HepG2 (cell line): ENCODE measurements around the gene MTCH2. TPM values are rescaled to one million over a fixed set of nuclear protein-coding genes. Genes with fewer than 3 reads are reported as not detected.

ENCODE experiments used
- ARHGAP35 ChIP-seq: sonication (generic); formaldehyde crosslinking; IDR thresholded peaks from 2 replicates; pipeline ENCODE4 v1.9.0; 2022; ENCODE audit warnings: mild to moderate bottlenecking, inconsistent platforms, moderate library complexity, missing genetic modification reagents, borderline replicate concordance
- BHLHE40 ChIP-seq: IDR thresholded peaks from 2 replicates; pipeline ENCODE4 v1.6.1; 2011; ENCODE audit warnings: low read length, improper control_type of control experiment
- FOSL2 ChIP-seq: sonication (generic); formaldehyde crosslinking; IDR thresholded peaks from 2 replicates; pipeline ENCODE4 v1.4.0; 2020; ENCODE audit warnings: missing genetic modification reagents
- HBP1 ChIP-seq: IDR thresholded peaks from 2 replicates; pipeline ENCODE4 v1.6.1; 2016; ENCODE audit warnings: low read depth, control low read depth
- HOXA7 ChIP-seq: sonication (generic); formaldehyde crosslinking; IDR thresholded peaks from 2 replicates; pipeline ENCODE4 v1.8.1; 2022; ENCODE audit warnings: mild to moderate bottlenecking, missing genetic modification reagents, moderate library complexity
- ISX ChIP-seq: sonication (generic); formaldehyde crosslinking; conservative IDR thresholded peaks from 2 replicates; pipeline ENCODE4 v1.5.0; 2020; ENCODE audit warnings: missing genetic modification reagents
- KDM2A ChIP-seq: sonication (generic); formaldehyde crosslinking; IDR thresholded peaks from 2 replicates; pipeline ENCODE4 v1.4.0; 2020; ENCODE audit warnings: low read depth, missing genetic modification reagents, borderline replicate concordance
- MEIS2 ChIP-seq: sonication (generic); formaldehyde crosslinking; IDR thresholded peaks from 2 replicates; pipeline ENCODE4 v1.9.0; 2021; ENCODE audit warnings: mild to moderate bottlenecking, missing genetic modification reagents
- MTF1 ChIP-seq: sonication (generic); formaldehyde crosslinking; IDR thresholded peaks from 2 replicates; pipeline ENCODE4 v1.5.0; 2020; ENCODE audit warnings: missing genetic modification reagents
- SRSF1 ChIP-seq: fragments of 200-400 bp; formaldehyde crosslinking; optimal IDR thresholded peaks from 2 replicates; pipeline ENCODE3; 2017; ENCODE audit warnings: mild to moderate bottlenecking, low read depth, low read length, moderate library complexity
- SSRP1 ChIP-seq: IDR thresholded peaks from 2 replicates; pipeline ENCODE4 v1.6.1; 2016; ENCODE audit warnings: control low read depth
- TAF15 ChIP-seq: fragments of 200-400 bp; formaldehyde crosslinking; IDR thresholded peaks from one replicate; pipeline ENCODE4 v1.6.1; 2018; ENCODE audit warnings: mild to moderate bottlenecking, low read depth, low read length; ENCODE audit not compliant: poor library complexity, severe bottlenecking
- U2AF1 ChIP-seq: fragments of 200-400 bp; formaldehyde crosslinking; optimal IDR thresholded peaks from 2 replicates; pipeline ENCODE3; 2017; ENCODE audit warnings: mild to moderate bottlenecking, low read depth, low read length
- ZBTB21 ChIP-seq: sonication (generic); formaldehyde crosslinking; IDR thresholded peaks from 2 replicates; pipeline ENCODE4 v1.4.0; 2020; ENCODE audit warnings: missing genetic modification reagents
- ZNF136 ChIP-seq: sonication (generic); formaldehyde crosslinking; IDR thresholded peaks from 2 replicates; pipeline ENCODE4 v1.8.1; 2022; ENCODE audit warnings: low read depth, mild to moderate bottlenecking, moderate library complexity, missing genetic modification reagents
- ZNF572 ChIP-seq: sonication (generic); formaldehyde crosslinking; IDR thresholded peaks from 2 replicates; pipeline ENCODE4 v1.5.1; 2020; ENCODE audit warnings: mild to moderate bottlenecking, missing genetic modification reagents
- ZNF607 ChIP-seq: sonication (generic); formaldehyde crosslinking; IDR thresholded peaks from 2 replicates; pipeline ENCODE4 v1.5.1; 2020; ENCODE audit warnings: missing genetic modification reagents, mild to moderate bottlenecking, borderline replicate concordance
- ZNF879 ChIP-seq: sonication (generic); formaldehyde crosslinking; IDR thresholded peaks from 2 replicates; pipeline ENCODE4 v1.8.1; 2023; ENCODE audit warnings: missing genetic modification reagents
- polyA plus RNA-seq, 8 experiments: library from polyadenylated mRNA; depleted of rRNA in 3 of 8; stranded (reverse) in 7 of 8; unstranded in 1 of 8; fragments of >200 nt; fragmentation: Illumina TruSeq in 4 of 8; extraction: Trizol in 4 of 8; gene quantifications; 2 replicates each; pipeline versions ENCODE4 v1.2.1 to v1.2.3, GENCODE V29; 2011 to 2016; ENCODE audit warnings: low read depth in 4 of 8, missing spikeins in 1 of 8, mixed read lengths in 1 of 8; ENCODE audit not compliant: insufficient read depth in 1 of 8
- total RNA-seq, 5 experiments: library from RNA; depleted of rRNA; stranded (reverse); fragments of >200 nt; fragmentation: Illumina TruSeq; extraction: Trizol; gene quantifications; 2 replicates each; pipeline ENCODE4 v1.2.3, GENCODE V29; 2016; ENCODE audit warnings: low read depth in 1 of 5
- TF ChIP-seq, protein P1 (sequence below): sonication (generic); formaldehyde crosslinking; IDR thresholded peaks from 2 replicates; pipeline ENCODE4 v1.5.0; 2020; ENCODE audit warnings: mild to moderate bottlenecking, low read depth, missing genetic modification reagents, borderline replicate concordance
- TF ChIP-seq, protein P2 (sequence below): sonication (generic); formaldehyde crosslinking; IDR thresholded peaks from 2 replicates; pipeline ENCODE4 v1.5.0; 2020; ENCODE audit warnings: missing genetic modification reagents, mild to moderate bottlenecking, borderline replicate concordance
- TF ChIP-seq, protein P3 (sequence below): sonication (generic); formaldehyde crosslinking; IDR thresholded peaks from 2 replicates; pipeline ENCODE4 v1.5.1; 2020; ENCODE audit warnings: mild to moderate bottlenecking, missing genetic modification reagents, borderline replicate concordance

Gene MTCH2
- total and polyA plus RNA-seq, 2 of the 13 experiments (the other 11 are each of a cell fraction or from before 2014, with no cell fraction given): 112 to 272 TPM

- TF ChIP-seq HBP1 (CRISPR knock-in tag) (no peak; the same call in 1 of the 2 replicates), SRSF1 (no peak), TAF15 (peak; percentile 73), ZNF572 (CRISPR knock-in tag) (0 out of 2 replicates have a peak, but pooled peaks have one; percentile 47), FOSL2 (0 out of 2 replicates have a peak, but pooled peaks have one; percentile 15), HOXA7 (CRISPR knock-in tag) (no peak), ARHGAP35 (CRISPR knock-in tag) (peak; percentile 19; the same call in 1 of the 2 replicates), SSRP1 (no peak), ISX (CRISPR knock-in tag) (0 out of 2 replicates have a peak, but pooled peaks have one; percentile 34), BHLHE40 (peak; percentile 98), ZBTB21 (peak; percentile 67; the same call in 1 of the 2 replicates), ZNF607 (CRISPR knock-in tag) (peak; percentile 94), KDM2A (CRISPR knock-in tag) (peak; percentile 96), ZNF136 (CRISPR knock-in tag) (0 out of 2 replicates have a peak, but pooled peaks have one; percentile 24), ZNF879 (CRISPR knock-in tag) (0 out of 2 replicates have a peak, but pooled peaks have one; percentile 46), U2AF1 (peak; percentile 75), MEIS2 (peak; percentile 43; the same call in 1 of the 2 replicates), MTF1 (CRISPR knock-in tag) (peak; percentile 63; the same call in 1 of the 2 replicates)
- TF ChIP-seq, protein P1, sequence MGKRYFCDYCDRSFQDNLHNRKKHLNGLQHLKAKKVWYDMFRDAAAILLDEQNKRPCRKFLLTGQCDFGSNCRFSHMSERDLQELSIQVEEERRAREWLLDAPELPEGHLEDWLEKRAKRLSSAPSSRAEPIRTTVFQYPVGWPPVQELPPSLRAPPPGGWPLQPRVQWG (CRISPR knock-in tag): no peak
- TF ChIP-seq, protein P2, sequence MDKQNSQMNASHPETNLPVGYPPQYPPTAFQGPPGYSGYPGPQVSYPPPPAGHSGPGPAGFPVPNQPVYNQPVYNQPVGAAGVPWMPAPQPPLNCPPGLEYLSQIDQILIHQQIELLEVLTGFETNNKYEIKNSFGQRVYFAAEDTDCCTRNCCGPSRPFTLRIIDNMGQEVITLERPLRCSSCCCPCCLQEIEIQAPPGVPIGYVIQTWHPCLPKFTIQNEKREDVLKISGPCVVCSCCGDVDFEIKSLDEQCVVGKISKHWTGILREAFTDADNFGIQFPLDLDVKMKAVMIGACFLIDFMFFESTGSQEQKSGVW (CRISPR knock-in tag): no peak
- TF ChIP-seq, protein P3, sequence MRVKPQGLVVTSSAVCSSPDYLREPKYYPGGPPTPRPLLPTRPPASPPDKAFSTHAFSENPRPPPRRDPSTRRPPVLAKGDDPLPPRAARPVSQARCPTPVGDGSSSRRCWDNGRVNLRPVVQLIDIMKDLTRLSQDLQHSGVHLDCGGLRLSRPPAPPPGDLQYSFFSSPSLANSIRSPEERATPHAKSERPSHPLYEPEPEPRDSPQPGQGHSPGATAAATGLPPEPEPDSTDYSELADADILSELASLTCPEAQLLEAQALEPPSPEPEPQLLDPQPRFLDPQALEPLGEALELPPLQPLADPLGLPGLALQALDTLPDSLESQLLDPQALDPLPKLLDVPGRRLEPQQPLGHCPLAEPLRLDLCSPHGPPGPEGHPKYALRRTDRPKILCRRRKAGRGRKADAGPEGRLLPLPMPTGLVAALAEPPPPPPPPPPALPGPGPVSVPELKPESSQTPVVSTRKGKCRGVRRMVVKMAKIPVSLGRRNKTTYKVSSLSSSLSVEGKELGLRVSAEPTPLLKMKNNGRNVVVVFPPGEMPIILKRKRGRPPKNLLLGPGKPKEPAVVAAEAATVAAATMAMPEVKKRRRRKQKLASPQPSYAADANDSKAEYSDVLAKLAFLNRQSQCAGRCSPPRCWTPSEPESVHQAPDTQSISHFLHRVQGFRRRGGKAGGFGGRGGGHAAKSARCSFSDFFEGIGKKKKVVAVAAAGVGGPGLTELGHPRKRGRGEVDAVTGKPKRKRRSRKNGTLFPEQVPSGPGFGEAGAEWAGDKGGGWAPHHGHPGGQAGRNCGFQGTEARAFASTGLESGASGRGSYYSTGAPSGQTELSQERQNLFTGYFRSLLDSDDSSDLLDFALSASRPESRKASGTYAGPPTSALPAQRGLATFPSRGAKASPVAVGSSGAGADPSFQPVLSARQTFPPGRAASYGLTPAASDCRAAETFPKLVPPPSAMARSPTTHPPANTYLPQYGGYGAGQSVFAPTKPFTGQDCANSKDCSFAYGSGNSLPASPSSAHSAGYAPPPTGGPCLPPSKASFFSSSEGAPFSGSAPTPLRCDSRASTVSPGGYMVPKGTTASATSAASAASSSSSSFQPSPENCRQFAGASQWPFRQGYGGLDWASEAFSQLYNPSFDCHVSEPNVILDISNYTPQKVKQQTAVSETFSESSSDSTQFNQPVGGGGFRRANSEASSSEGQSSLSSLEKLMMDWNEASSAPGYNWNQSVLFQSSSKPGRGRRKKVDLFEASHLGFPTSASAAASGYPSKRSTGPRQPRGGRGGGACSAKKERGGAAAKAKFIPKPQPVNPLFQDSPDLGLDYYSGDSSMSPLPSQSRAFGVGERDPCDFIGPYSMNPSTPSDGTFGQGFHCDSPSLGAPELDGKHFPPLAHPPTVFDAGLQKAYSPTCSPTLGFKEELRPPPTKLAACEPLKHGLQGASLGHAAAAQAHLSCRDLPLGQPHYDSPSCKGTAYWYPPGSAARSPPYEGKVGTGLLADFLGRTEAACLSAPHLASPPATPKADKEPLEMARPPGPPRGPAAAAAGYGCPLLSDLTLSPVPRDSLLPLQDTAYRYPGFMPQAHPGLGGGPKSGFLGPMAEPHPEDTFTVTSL: 0 out of 2 replicates have a peak, but pooled peaks have one; percentile 15
Observed at GRCh38 chr11:47642099-47642855, at the start of gene MTCH2 (continued).
